IPS-NIHi7 (cell line): Measurements from ENCODE around the gene TMED7.
A peak's percentile ranks its signal among the peaks of the same experiment; 100 is the strongest.

Experiments used
- DNase-seq: peaks from one replicate; pipeline ENCODE4 v3.0.0; 2012; ENCODE audit warnings: mixed read lengths; ENCODE audit errors: extremely low spot score

Gene TMED7

GRCh38 chr5:115627295-115627865 is 1.5 kb upstream of the TMED7 start:
- DNase-seq = no peak

GRCh38 chr5:115626445-115626823 is 598 bp upstream of the TMED7 start:
- peak; percentile 15 for DNase-seq

GRCh38 chr5:115624994-115625393 is 842 bp downstream of the TMED7 start:
- DNase-seq = no peak

- no peak for DNase-seq
These were observed 2.2 kb downstream of the TMED7 start for GRCh38 chr5:115623658-115624057.

GRCh38 chr5:115621365-115621900 is 4.4 kb downstream of the TMED7 start:
- DNase-seq = no peak

- no peak for DNase-seq
These were observed 8.9 kb downstream of the TMED7 start for GRCh38 chr5:115616892-115617291.

GRCh38 chr5:115616472-115616871 is 9.4 kb downstream of the TMED7 start:
- DNase-seq = no peak

- no peak for DNase-seq
These were observed 14.0 kb downstream of the TMED7 start for GRCh38 chr5:115611873-115612272.

- DNase-seq = no peak
These were observed 17.9 kb downstream of the TMED7 start for GRCh38 chr5:115607935-115608334.

GRCh38 chr5:115605436-115605835 is 20.4 kb downstream of the TMED7 start:
- no peak for DNase-seq

- DNase-seq = peak; percentile 30
These were observed 23.2 kb downstream of the TMED7 start for GRCh38 chr5:115602591-115603125.

GRCh38 chr5:115601701-115602590 is 23.9 kb downstream of the TMED7 start, which contains the start of gene TICAM2:
Gene TICAM2 (minus strand): TSS chr5:115602479. CDS start chr5:115581256, 21,223 bp downstream.
- peak; percentile 79 for DNase-seq

GRCh38 chr5:115600766-115601165 is 25.1 kb downstream of the TMED7 start:
- no peak for DNase-seq

GRCh38 chr5:115599924-115600323 is 25.9 kb downstream of the TMED7 start:
- DNase-seq = no peak

GRCh38 chr5:115599502-115599901 is 26.3 kb downstream of the TMED7 start:
- no peak for DNase-seq

- DNase-seq = no peak
These were observed 31.4 kb downstream of the TMED7 start for GRCh38 chr5:115594128-115595047.

- no peak for DNase-seq
These were observed 36.8 kb downstream of the TMED7 start for GRCh38 chr5:115589043-115589442.

- no peak for DNase-seq
These were observed 37.2 kb downstream of the TMED7 start for GRCh38 chr5:115588640-115589039.

- peak; percentile 14 for DNase-seq
These were observed 39.2 kb downstream of the TMED7 start for GRCh38 chr5:115586525-115587146.

GRCh38 chr5:115585265-115585664 is 40.6 kb downstream of the TMED7 start:
- no peak for DNase-seq

GRCh38 chr5:115584501-115584900 is 41.3 kb downstream of the TMED7 start:
- no peak for DNase-seq
